Posterior vena cava (tissue), 2 donors: ENCODE data around the gene GULP1. TPM values are rescaled to one million over a fixed set of nuclear protein-coding genes. Genes with fewer than 3 reads are reported as not detected.
"Not testable (repeated sequence)": the region's sequence is repeated elsewhere in the genome, so short reads cannot be mapped to it uniquely, and the experiment has no call there.

ENCODE experiments used
- DNase-seq: peaks from one replicate; pipeline ENCODE4 v3.0.0-alpha.2; 2020; ENCODE audit warnings: low spot score
- intact Hi-C, 2 donors: fragments of 100-400 bp; cut with DNase I; formaldehyde crosslinking; loops; one replicate each; pipeline versions ENCODE4 v1.14.1 to v1.14.2; 2022 to 2023
- total RNA-seq, 2 donors: library from RNA; stranded (reverse); fragmentation: NEBNext Ultra II Directional; extraction: Animal tissue kit (Norgen Biotek cat#: 25700); gene quantifications; one replicate each; pipeline ENCODE4 v1.2.1, GENCODE V29; 2021
- donor health status: DM: yes; HTN: yes; CAD: no.
- donor health status: DM: yes; HTN: yes; CAD: no.

The GULP1 gene
- total RNA-seq, 2 donors from 2014 or later = 25.9 to 63.2 TPM

- no peak for DNase-seq
- intact Hi-C loops = no loop called here
Measured at GRCh38 chr2:188444106-188444835, 152.6 kb downstream of the GULP1 start.

DNA sequence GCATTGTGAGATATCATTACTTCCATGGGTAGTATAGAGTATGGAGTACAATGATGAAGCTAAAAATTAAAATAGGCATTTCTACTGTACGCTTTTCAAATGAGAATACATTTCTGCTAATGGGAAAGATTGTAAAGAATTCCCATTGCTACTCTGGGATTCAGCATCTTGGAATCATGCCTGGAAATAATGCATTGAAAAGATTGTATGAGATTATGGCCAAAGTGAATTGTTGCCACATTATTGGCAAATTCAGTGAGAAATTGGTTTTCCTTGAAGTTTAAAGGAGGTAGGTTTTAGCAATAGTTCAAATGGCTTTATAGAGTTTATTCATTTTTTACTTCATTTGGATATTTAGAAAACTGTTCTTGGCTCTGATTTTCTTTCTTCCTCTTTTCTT lies 157.9 kb downstream of the GULP1 start:
- DNase-seq = no peak
- intact Hi-C loops = no loop called here

DNA sequence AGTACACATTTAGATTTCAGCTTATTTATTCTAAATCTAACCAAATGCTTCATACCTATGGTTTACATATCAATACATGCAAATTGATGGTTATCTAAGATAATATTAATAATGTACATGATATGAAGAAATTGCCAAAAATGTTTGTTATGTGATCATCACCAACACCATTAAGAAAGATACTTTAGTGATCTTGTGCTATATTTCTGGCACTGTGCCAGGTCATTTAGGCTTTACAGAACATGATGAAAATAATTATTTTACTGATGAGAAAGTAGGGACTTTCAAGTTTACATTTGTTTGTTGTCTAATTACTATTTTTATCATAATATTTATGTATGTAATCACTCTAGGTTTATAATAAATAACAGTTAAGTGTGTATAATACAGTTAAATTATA lies 158.3 kb downstream of the GULP1 start:
- intact Hi-C loops = no loop called here
- DNase-seq = no peak

- no peak for DNase-seq
- intact Hi-C loops = no loop called here
Measured at GRCh38 chr2:188450732-188451483, 159.2 kb downstream of the GULP1 start.

GRCh38 chr2:188452084-188452483 lies 160.4 kb downstream of the GULP1 start:
- intact Hi-C loops = no loop called here
- DNase-seq = no peak

DNA sequence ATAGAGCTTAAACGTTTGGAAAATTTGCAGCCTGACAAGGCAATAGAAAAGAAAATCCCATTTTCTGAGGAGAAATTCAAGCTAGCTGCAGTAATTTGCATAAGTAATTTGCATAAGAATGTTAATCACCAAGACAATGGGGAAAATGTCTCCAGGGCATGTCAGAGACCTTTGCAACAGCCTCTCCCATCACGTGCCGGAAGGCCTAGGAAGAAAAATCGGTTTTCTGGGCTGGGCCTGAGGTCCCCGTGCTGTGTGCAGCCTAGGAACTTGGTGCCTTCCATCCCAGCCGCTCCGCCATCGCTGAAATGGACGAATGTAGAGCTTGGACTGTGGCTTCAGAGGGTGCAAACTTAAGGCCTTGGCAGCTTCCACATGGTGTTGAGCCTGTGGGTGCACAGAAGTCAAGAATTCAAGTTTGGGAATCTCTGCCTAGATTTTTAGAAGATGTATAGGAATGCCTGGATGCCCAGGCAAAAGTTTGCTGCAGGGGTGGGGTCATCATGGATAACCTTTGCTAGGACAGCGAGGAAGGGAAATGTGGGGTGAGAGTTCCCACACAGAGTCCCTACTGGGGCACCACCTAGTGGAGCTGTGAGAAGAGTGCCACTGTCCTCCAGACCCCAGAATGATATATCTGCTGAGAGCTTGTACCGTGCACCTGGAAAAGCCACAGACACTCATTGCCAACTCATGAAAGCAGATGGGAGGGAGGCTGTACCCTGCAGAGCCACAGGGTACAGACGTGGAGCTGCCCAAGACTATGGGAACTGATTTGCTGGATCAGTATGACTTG lies 164.6 kb downstream of the GULP1 start:
- intact Hi-C loops = no loop called here
- DNase-seq = no peak

DNA sequence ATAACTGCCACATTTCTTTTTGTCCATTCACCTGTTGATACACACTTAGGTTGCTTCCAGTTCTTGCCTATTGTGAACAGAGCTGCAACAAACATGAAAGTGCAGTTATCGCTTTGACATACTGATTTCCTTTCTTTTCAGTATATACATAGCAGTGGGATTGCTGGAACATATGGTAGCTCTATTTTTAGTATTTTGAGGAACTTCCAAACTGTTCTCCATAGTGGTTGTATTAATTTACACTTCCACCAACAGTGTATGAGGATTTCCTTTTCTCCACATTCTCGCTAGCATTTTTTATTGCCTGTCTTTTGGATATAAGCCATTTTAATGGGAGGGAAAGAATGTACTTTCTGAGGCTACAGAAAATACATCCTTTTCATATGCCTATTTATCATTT lies 167.4 kb downstream of the GULP1 start:
- no peak for DNase-seq
- intact Hi-C loops = no loop called here

- DNase-seq, intact Hi-C loops: not testable (repeated sequence)
Measured at GRCh38 chr2:188466078-188466477, 174.4 kb downstream of the GULP1 start.

GRCh38 chr2:188466761-188467160 lies 175.1 kb downstream of the GULP1 start:
- intact Hi-C loops = no loop called here
- DNase-seq = no peak

DNA sequence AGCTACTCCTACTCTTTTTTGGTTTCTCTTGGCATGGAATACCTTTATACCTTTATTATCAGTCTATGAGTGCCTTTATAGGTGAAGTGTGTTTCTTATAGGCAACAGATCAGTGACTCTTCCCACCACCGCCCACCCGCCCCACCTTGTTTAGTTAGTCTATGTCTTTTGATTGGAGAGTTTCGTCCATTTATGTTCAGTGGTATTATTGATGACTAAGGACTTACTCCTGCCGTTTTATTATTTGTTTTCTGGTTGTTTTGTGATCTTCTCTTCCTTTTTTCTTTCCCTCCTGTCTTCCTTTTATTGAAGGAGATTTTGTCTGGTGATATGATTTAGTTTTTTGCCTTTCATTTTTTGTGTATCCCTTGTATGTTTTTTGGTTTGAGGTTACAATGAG lies 179.5 kb downstream of the GULP1 start:
- DNase-seq = no peak
- intact Hi-C loops = no loop called here

- no peak for DNase-seq
- intact Hi-C loops = no loop called here
Measured at GRCh38 chr2:188473306-188473705, 181.6 kb downstream of the GULP1 start.

DNA sequence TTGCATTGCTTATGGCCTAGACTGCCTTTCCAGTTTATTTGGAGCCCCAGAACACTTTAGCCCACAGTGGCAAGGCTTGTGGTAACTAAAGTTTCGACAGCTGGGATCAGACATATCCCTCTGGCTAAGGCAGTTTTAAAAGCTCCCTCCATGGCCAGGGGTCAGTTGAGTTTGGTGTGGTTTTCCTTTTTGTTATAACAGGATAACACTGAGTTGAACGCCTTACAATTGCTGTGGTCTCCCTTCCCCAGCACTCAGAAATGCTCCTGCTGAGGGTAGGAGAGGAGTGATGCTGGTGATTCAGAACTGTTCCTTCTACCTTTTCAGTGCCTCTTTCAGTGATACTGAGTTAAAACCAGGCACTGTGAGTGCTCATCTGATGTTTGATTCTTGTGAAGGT lies 182.6 kb downstream of the GULP1 start:
- no peak for DNase-seq
- intact Hi-C loops = no loop called here

DNA sequence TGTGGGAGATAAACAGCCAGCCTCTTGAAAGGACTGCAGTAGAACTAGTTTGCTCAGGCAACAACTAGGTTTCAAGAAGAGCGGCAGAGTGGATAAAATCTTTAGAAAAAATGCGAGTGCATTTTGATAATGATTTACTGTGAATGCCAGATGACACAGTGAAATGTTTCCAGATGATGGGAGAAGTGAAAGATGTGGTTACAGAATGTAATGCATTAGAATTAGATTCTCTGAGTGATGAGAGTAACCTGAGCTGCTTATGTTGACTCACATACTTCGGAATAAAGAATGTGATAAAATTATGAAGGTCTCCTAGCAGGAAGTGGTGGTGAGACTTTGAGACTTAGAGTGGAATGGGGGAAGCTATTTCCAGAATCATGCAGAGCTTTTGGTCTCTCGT lies 184.3 kb downstream of the GULP1 start:
- no peak for DNase-seq
- intact Hi-C loops = no loop called here

DNA sequence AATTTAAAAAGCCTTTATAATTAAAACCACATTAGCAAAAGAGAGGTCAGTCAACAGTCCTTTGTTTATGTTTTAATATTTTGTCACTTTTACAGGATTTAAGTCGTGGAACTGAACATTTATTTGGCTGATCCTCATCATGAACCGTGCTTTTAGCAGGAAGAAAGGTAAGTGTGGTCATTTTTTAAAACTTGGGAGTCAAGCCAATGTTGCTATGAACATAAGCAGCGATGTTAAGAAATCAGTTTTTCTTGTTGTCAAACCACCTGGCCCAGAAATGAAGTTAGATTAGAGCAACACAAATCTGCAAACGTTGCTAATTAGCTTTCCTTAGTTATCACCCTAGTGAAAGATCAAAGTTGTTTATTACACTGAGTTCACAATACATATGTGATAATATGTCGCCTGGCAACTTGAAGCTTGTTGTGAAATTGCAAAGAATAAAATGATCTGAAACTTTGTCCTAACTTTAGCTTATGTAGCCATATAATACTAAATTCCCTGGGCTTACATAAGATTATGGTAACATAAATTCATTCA lies 186.0 kb downstream of the GULP1 start:
- intact Hi-C loops = no loop called here
- DNase-seq = no peak

- intact Hi-C loops = no loop called here
Measured at GRCh38 chr2:188478724-188479123, 187.1 kb downstream of the GULP1 start.

GRCh38 chr2:188481474-188481873 lies 189.8 kb downstream of the GULP1 start:
- intact Hi-C loops = no loop called here
- DNase-seq = no peak

More at GRCh38 chr2:188478724-188479123, 187.1 kb downstream of the GULP1 start:
- DNase-seq = no peak

DNA sequence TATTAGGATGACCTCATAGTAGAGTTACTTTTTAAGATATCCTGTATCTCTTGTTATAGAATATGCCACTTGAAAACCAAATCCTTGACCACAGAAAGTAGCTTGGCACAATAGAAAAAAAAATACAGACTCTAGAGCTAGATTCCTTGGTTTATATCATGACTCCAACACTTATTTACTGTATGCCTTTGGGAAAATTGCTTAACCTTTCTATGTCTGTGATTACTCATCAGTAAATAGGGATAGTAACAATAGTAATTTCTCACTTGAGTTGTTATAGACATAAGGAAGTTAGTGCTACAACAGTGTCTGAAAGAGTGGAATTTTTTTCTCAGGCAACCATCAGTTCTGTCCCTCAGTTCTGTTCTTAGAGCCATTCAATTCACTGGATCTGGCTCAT lies 193.8 kb downstream of the GULP1 start:
- intact Hi-C loops = no loop called here
- no peak for DNase-seq

DNA sequence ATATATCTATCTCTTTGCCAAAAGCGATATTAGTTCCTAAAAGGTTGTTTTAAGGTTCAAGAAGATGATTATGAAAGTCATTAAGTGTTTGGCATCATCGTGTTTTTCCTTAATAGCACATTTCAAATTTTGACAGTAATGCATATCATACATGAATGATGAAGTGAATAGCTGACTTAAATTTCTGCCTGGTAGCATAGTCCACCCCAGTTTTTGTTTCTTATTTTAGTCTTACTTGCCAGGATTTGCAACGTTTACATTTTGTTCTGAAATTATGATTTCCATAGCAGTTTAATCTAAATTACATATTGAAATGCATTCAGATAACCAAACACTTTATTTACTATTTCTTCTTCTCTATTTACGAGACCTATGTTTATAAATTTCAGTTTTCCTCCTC lies 201.1 kb downstream of the GULP1 start:
- intact Hi-C loops = no loop called here
- no peak for DNase-seq

GRCh38 chr2:188494906-188495305 lies 203.2 kb downstream of the GULP1 start:
- intact Hi-C loops = no loop called here
- no peak for DNase-seq

GRCh38 chr2:188495969-188496431 lies 204.3 kb downstream of the GULP1 start:
- intact Hi-C loops = no loop called here
- no peak for DNase-seq
